Umbilical cord (tissue), 2 donors: ENCODE data around the gene APBA2. TPM values are rescaled to one million over a fixed set of nuclear protein-coding genes. Genes with fewer than 3 reads are reported as not detected.

Experiments
- DNase-seq: peaks from one replicate; pipeline ENCODE4 v3.0.0-alpha.2; 2015; ENCODE audit warnings: low spot score
- total RNA-seq: library from RNA; depleted of rRNA; stranded (reverse); fragments of >200 nt; gene quantifications from one replicate; pipeline ENCODE4 v1.2.3, GENCODE V29; 2014; ENCODE audit warnings: low replicate concordance; ENCODE audit not compliant: insufficient read depth

Gene APBA2
- total RNA-seq, 1 donor from 2014 or later, result 5.8 TPM

- peak; percentile 21 for DNase-seq
Observed at GRCh38 chr15:29102173-29102794, 216.5 kb downstream of the APBA2 start.

- no peak for DNase-seq
Observed at GRCh38 chr15:29102911-29103823, 217.4 kb downstream of the APBA2 start.

- DNase-seq, result peak; percentile 86
Observed at GRCh38 chr15:29103824-29104565, 218.2 kb downstream of the APBA2 start.

DNA sequence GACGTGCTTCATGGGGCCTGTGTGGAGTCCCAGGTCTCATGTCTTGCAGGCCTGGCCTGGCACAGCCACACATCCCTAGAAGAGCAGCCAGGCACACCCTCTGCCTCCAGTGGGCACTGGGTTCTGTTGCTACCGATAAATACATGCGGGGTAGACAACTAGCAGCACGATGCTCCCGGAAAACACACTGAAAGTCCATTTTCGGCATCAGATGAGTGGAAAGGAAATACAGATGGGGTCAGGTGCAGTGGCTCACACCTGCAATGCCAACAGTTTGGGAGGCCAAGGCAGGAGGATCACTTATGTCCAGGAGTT is 218.7 kb downstream of the APBA2 start:
- DNase-seq, result no peak

DNA sequence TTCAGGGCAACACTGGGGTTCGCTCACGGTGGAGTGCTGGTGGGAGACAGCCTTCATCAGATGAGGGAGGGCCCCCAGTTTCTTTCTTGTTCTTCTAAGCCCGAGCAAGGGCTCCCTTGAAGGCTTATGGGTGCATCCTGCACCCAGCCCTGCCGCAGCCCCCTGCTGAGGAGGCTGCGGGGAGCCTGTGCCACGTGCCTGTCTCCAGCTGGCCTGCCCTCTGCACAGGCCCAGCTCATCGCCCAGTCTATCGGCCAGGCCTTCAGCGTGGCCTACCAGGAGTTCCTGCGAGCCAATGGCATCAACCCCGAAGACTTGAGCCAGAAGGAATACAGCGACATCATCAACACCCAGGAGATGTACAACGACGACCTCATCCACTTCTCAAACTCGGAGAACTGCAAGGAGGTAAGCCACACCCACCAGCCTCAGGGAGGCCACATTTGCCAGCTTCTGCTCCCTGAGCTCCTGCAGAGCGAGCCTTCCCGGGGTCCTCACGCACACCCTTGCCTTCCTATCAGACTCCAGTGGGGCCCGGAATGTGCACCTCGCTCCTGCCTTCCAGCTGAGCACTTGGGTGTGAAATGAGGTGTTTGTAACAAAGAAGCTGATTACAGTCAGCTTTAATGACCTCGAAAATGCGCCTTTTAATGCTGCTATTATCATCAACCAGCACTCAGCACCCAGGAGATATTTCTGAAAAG is 219.5 kb downstream of the APBA2 start:
- DNase-seq, result no peak

GRCh38 chr15:29106116-29106515 is 220.3 kb downstream of the APBA2 start:
- no peak for DNase-seq

DNA sequence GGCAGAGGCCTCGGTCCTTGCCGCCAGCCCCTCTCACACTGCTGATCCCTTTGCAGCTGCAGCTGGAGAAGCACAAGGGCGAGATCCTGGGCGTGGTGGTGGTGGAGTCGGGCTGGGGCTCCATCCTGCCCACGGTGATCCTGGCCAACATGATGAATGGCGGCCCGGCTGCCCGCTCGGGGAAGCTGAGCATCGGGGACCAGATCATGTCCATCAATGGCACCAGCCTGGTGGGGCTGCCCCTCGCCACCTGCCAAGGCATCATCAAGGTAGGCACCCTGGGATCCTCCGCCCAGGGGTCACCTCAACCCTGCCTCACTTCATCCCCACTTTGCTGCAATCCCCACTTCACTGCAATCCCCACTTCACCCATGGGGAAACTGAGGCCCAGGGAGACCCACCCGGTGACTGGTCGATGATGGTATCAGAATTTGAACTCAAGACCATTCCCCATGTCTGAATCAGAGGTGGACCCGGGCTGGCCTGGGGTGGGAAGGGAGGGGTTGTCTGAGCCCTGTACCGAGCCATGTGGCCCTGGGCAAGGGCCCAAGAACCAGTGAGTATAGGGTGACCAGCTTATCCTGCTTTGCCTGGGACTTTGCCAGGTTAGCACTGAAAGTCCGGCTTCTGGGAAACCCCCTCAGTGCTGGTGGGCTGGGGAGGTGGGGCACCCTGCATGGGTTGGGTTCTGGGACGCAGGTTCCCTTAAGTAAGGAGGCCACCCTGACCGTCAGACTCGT is 220.9 kb downstream of the APBA2 start:
- no peak for DNase-seq

GRCh38 chr15:29107291-29107890 is 221.6 kb downstream of the APBA2 start:
- DNase-seq, result no peak

DNA sequence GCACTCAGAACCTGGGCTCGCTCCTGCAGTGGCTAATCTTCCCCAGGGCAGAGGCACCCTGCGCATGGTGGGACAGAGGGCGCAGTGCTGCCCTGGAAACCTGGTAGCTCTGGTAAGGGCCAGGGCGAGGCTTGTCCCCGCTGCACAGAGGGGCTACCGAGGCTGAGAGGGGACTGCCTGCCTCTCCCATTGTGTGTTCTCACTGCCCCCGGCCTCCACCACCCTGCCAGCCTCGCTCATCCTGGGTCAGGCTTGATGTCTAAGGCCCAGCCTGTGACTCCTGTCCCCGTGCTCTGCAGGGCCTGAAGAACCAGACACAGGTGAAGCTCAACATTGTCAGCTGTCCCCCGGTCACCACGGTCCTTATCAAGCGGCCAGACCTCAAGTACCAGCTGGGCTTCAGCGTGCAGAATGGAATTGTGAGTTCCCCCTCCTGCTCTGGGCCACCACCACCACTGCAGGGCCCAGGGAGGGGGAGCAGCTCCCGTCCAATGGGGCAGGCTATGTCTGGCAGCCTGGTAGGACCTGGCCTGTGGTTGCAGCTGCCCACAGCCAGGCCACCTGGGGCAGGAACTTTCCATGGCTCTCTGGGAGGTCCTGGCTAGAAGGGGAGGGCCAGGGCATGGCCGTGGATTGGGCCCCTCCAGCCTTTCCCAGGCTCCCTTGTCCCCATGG is 222.3 kb downstream of the APBA2 start:
- DNase-seq, result no peak

DNA sequence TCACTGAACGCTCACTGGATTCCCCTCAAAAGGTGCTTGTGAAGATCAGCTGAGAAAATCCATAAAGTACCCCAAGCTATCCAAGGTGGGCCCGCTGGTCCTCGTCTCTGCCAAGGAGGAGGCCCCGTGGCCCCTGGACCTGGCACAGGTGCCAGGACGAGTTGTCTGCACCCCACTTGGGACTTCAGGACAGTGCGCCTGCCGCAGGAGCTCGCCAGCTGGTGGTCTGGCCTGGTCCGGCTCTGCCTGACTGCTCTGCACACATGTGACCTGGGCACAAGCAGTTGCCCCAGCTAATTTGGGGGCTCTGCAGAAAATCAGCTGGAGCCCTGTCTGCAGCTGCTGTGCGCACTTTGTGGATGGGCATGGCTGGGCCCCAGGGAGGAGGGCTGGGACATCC is 224.0 kb downstream of the APBA2 start:
- no peak for DNase-seq

- no peak for DNase-seq
Observed at GRCh38 chr15:29110176-29110575, 224.4 kb downstream of the APBA2 start.

- DNase-seq, result no peak
Observed at GRCh38 chr15:29110733-29111132, 225.0 kb downstream of the APBA2 start.

GRCh38 chr15:29111705-29112281 is 226.0 kb downstream of the APBA2 start:
- DNase-seq, result no peak

- DNase-seq, result no peak
Observed at GRCh38 chr15:29113336-29114220, 227.8 kb downstream of the APBA2 start.

DNA sequence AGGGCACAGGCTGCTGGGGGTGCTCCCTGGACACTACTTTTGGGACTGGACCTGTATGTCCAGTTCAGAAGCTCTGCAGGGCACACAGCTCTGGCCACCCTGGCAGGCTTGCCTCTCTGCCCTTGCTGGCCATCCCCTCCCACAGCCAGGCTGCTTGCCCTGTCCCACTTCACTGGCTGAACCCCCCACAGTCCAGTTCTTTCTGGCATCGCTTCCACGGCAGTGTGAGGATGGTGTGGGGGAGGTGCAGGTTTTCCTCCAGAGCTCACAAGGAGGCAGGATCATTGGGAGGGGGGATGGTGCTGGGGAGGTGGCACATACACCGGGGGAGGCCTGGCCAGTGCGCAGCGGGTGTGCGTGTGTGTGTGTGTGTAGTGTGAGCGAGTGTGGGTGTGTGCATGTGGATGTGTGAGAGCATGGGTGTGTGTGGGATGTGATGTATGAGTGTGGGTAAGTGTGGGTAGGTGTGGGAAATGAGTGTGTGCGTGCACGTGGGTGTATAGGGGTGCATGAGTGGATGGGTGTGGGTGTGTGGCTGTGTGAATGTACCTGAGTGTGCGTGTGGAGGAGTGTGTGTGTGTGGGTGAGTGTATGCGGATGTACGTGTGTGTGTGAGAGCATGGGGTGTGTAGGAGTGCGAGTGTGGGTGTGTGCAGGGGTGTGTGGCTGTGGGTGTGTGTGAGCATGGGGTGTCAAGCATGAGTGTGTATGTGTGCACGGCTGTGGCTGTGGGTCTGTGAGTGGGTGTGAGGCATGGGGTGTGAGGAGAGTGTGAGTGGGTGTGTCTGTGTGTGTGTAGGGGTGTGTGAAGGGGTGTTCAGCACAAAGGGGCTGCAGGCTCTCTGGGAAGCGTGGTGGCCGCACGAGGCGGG is 228.7 kb downstream of the APBA2 start:
- DNase-seq, result no peak

- DNase-seq, result peak; percentile 44
Observed at GRCh38 chr15:29115093-29115991, 229.6 kb downstream of the APBA2 start.
